Myocyte (in vitro differentiated cells): ENCODE results near the gene PASK. TPM values are rescaled to one million over a fixed set of nuclear protein-coding genes. Genes with fewer than 3 reads are reported as not detected.

Source experiments
- DNase-seq: peaks from one replicate; pipeline ENCODE4 v3.0.0-alpha.2; 2012; ENCODE audit warnings: low read depth
- total RNA-seq: library from RNA; depleted of rRNA; stranded (reverse); fragments of >200 nt; gene quantifications from 2 replicates; pipeline ENCODE4 v1.2.3, GENCODE V29; 2014

PASK gene
- total RNA-seq, 1 donor from 2014 or later: 0.45 TPM

GRCh38 chr2:241126771-241127202 lies 22.5 kb downstream of the PASK start:
- DNase-seq: no peak

- DNase-seq: no peak
Measured at GRCh38 chr2:241126201-241126611, 23.1 kb downstream of the PASK start.

GRCh38 chr2:241125626-241126025 lies 23.6 kb downstream of the PASK start:
- no peak for DNase-seq

GRCh38 chr2:241123816-241124536 lies 25.3 kb downstream of the PASK start:
- DNase-seq: no peak

- DNase-seq: no peak
Measured at GRCh38 chr2:241122376-241123002, 26.8 kb downstream of the PASK start.

- DNase-seq: no peak
Measured at GRCh38 chr2:241121008-241121407, 28.3 kb downstream of the PASK start.

- no peak for DNase-seq
Measured at GRCh38 chr2:241120440-241120839, 28.8 kb downstream of the PASK start.

- no peak for DNase-seq
Measured at GRCh38 chr2:241118737-241119505, 30.4 kb downstream of the PASK start.

- DNase-seq: no peak
Measured at GRCh38 chr2:241116606-241117560, 32.4 kb downstream of the PASK start.

GRCh38 chr2:241115361-241115760 lies 33.9 kb downstream of the PASK start:
- no peak for DNase-seq

GRCh38 chr2:241114836-241115235 lies 34.4 kb downstream of the PASK start:
- DNase-seq: no peak

- no peak for DNase-seq
Measured at GRCh38 chr2:241112592-241112991, 36.7 kb downstream of the PASK start.

- DNase-seq: no peak
Measured at GRCh38 chr2:241112046-241112445, 37.2 kb downstream of the PASK start.

GRCh38 chr2:241111440-241111805 lies 37.8 kb downstream of the PASK start:
- no peak for DNase-seq

- DNase-seq: no peak
Measured at GRCh38 chr2:241110607-241111439, 38.4 kb downstream of the PASK start.

GRCh38 chr2:241110089-241110606 lies 39.1 kb downstream of the PASK start:
- DNase-seq: no peak

- DNase-seq: no peak
Measured at GRCh38 chr2:241109210-241110088, 39.8 kb downstream of the PASK start.

GRCh38 chr2:241108271-241109209 lies 40.7 kb downstream of the PASK start:
- DNase-seq: no peak
